CD4-positive, alpha-beta T cell treated with Interleukin-10 for 1 hour (primary cell): ENCODE results near the gene VPS35L.
"Not testable (repeated sequence)": the region's sequence is repeated elsewhere in the genome, so short reads cannot be mapped to it uniquely, and the experiment has no call there.

Experiments used
- DNase-seq: peaks from one replicate; pipeline ENCODE4 v3.0.0-alpha.2; 2020

Gene VPS35L

GRCh38 chr16:19532601-19533000, 22.9 kb upstream of the VPS35L start:
- no peak for DNase-seq

GRCh38 chr16:19540241-19540970, 15.1 kb upstream of the VPS35L start:
- DNase-seq = no peak

- no peak for DNase-seq
Measured at GRCh38 chr16:19542138-19542821, 13.2 kb upstream of the VPS35L start.

GRCh38 chr16:19543278-19543996, 12.1 kb upstream of the VPS35L start:
- DNase-seq = not testable (repeated sequence)

GRCh38 chr16:19548144-19548543, 7.4 kb upstream of the VPS35L start:
- DNase-seq = no peak

- no peak for DNase-seq
Measured at GRCh38 chr16:19549673-19550072, 5.8 kb upstream of the VPS35L start.

GRCh38 chr16:19555938-19556771, 652 bp downstream of the VPS35L start:
- peak; percentile 37 for DNase-seq

- DNase-seq = peak; percentile 65
Measured at GRCh38 chr16:19559242-19559910, 3.9 kb downstream of the VPS35L start.

GRCh38 chr16:19560078-19560477, 4.6 kb downstream of the VPS35L start:
- no peak for DNase-seq

GRCh38 chr16:19563377-19563776, 7.9 kb downstream of the VPS35L start:
- no peak for DNase-seq

- no peak for DNase-seq
Measured at GRCh38 chr16:19566362-19566761, 10.9 kb downstream of the VPS35L start.

- no peak for DNase-seq
Measured at GRCh38 chr16:19567560-19567959, 12.1 kb downstream of the VPS35L start.

GRCh38 chr16:19573997-19574396, 18.5 kb downstream of the VPS35L start:
- DNase-seq = no peak

- DNase-seq = no peak
Measured at GRCh38 chr16:19574615-19575014, 19.1 kb downstream of the VPS35L start.

GRCh38 chr16:19578378-19578971, 23.0 kb downstream of the VPS35L start:
- DNase-seq = no peak

- no peak for DNase-seq
Measured at GRCh38 chr16:19582050-19582831, 26.7 kb downstream of the VPS35L start.

- DNase-seq = peak; percentile 52
Measured at GRCh38 chr16:19583665-19584300, 28.3 kb downstream of the VPS35L start.

GRCh38 chr16:19588661-19589060, 33.2 kb downstream of the VPS35L start:
- no peak for DNase-seq

GRCh38 chr16:19589106-19589505, 33.6 kb downstream of the VPS35L start:
- no peak for DNase-seq

GRCh38 chr16:19589771-19590302, 34.3 kb downstream of the VPS35L start:
- DNase-seq = no peak
